K562 (cell line): ENCODE measurements around the gene BEX3. TPM values are rescaled to one million over a fixed set of nuclear protein-coding genes. Genes with fewer than 3 reads are reported as not detected.
A peak's percentile ranks its signal among the peaks of the same experiment; 100 is the strongest.

Source experiments
- ATAC-seq: fragments of 200-7000 bp; cut with Tn5 transposase; 3 replicates; pipeline ENCODE4 v1.9.1; 2020; ENCODE audit warnings: moderate library complexity
- BruUV-seq: library from RNA; stranded (reverse); fragments of 400-500 nt; replicated peaks from 2 replicates; lab custom pipeline; 2021; lab: Mats Ljungman, UMichigan
- CTCF ChIA-PET: fragments of 300-600 bp; formaldehyde crosslinking; extraction: SDS; loops from one replicate; lab custom pipeline; 2021; ENCODE audit warnings: low intra/inter-chr PET ratio; lab: Yijun Ruan, JAX
- POLR2A ChIA-PET: fragments of 300-600, 350-650 bp; sonication (Branson Sonifier 250); formaldehyde crosslinking; extraction: SDS; loops from one replicate; lab custom pipeline; 2021; ENCODE audit warnings: antibody characterized with exemption, inconsistent platforms; lab: Yijun Ruan, JAX
- DNase-seq, 4 experiments: peaks; one replicate each; pipeline versions ENCODE4 v3.0.0 to v3.0.0-alpha.2; 2011 to 2018; ENCODE audit warnings: low spot score in 3 of 4, mixed read lengths in 3 of 4; ENCODE audit errors: extremely low read depth in 1 of 4
- FAIRE-seq: peaks from 2 replicates; lab custom pipeline; 2011; peaks lifted over from hg19 to GRCh38; lab: Jason Lieb, UNC
- H2AFZ ChIP-seq: 2 replicates; pipeline ENCODE4 v1.6.0; 2011; ENCODE audit warnings: low read depth, low read length, control low read depth, inconsistent platforms
- H3K27ac ChIP-seq: fragments of 200-600 bp; 3 replicates; pipeline ENCODE4 v1.8.0; 2011; ENCODE audit warnings: low read depth, mild to moderate bottlenecking, control low read depth, inconsistent platforms, low read length, moderate library complexity, mixed read lengths; ENCODE audit errors: extremely low read depth
- H3K27me3 ChIP-seq, 2 experiments: fragments of 300-600 bp in 1 of 2; 2 replicates in 1 of 2; 3 replicates in 1 of 2; pipeline versions ENCODE4 v1.6.0 to v1.8.0; 2011; ENCODE audit warnings: inconsistent platforms in 2 of 2, low read length in 2 of 2, mild to moderate bottlenecking in 1 of 2, mixed read lengths in 1 of 2, moderate library complexity in 1 of 2; ENCODE audit not compliant: control insufficient read depth in 2 of 2, insufficient read depth in 2 of 2
- H3K36me3 ChIP-seq: fragments of 300-600 bp; 3 replicates; pipeline ENCODE4 v1.8.0; 2011; ENCODE audit warnings: mild to moderate bottlenecking, low read length, inconsistent platforms; ENCODE audit not compliant: control insufficient read depth, insufficient read depth
- H3K4me1 ChIP-seq, 2 experiments: fragments of 200-600 bp in 1 of 2; replicated peaks in 1 of 2; 2 replicates in 1 of 2; 3 replicates in 1 of 2; pipeline versions ENCODE4 v1.5.1 to v1.8.0; 2011; ENCODE audit warnings: inconsistent platforms in 2 of 2, low read length in 2 of 2, mild to moderate bottlenecking in 1 of 2, mixed read lengths in 1 of 2, moderate library complexity in 1 of 2; ENCODE audit not compliant: control insufficient read depth in 2 of 2, insufficient read depth in 2 of 2
- H3K4me2 ChIP-seq: 2 replicates; pipeline ENCODE4 v1.6.1; 2011; ENCODE audit warnings: low read length, control low read depth, inconsistent platforms, mixed read lengths; ENCODE audit not compliant: insufficient read depth
- H3K4me3 ChIP-seq: fragments of 200-600 bp; sonication (generic), shearing (Covaris generic); 2 replicates; pipeline ENCODE4 v1.5.1; 2016; ENCODE audit warnings: control low read depth, inconsistent platforms
- H3K79me2 ChIP-seq: fragments of 200-600 bp; 3 replicates; pipeline ENCODE4 v1.8.0; 2011; ENCODE audit warnings: low read length, inconsistent platforms; ENCODE audit not compliant: control insufficient read depth, insufficient read depth
- H3K9ac ChIP-seq, 2 experiments: 2 replicates each; pipeline versions ENCODE4 v1.6.0 to v1.6.1; 2011; ENCODE audit warnings: low read depth in 2 of 2, low read length in 2 of 2, control low read depth in 1 of 2, inconsistent platforms in 1 of 2, mild to moderate bottlenecking in 1 of 2, mixed read lengths in 1 of 2; ENCODE audit not compliant: insufficient read depth in 1 of 2
- H3K9me1 ChIP-seq: one replicate; pipeline ENCODE4 v1.6.0; 2011; ENCODE audit warnings: inconsistent platforms, mild to moderate bottlenecking, low read length, moderate library complexity; ENCODE audit not compliant: control insufficient read depth, insufficient read depth
- H3K9me3 ChIP-seq: replicated peaks from 2 replicates; pipeline ENCODE4 v1.5.1; 2011; ENCODE audit warnings: low read depth, low read length, inconsistent platforms; ENCODE audit not compliant: control insufficient read depth, insufficient read depth
- H4K20me1 ChIP-seq: replicated peaks from 2 replicates; pipeline ENCODE4 v1.6.1; 2011; ENCODE audit warnings: low read length, inconsistent platforms, mixed read lengths; ENCODE audit not compliant: control insufficient read depth, insufficient read depth
- DMBX1 ChIP-seq: fragments of 250-450 bp; sonication (Bioruptor Pico); IDR thresholded peaks from 2 replicates; pipeline ENCODE4 v1.8.0; 2022; ENCODE audit warnings: inconsistent platforms, mild to moderate bottlenecking, moderate library complexity, borderline replicate concordance
- ELF2 ChIP-seq: fragments of 250-450 bp; sonication (Bioruptor Pico); IDR thresholded peaks from 2 replicates; pipeline ENCODE4 v1.5.0; 2021; ENCODE audit warnings: mild to moderate bottlenecking
- MEIS2 ChIP-seq: fragments of 450-650 bp; IDR thresholded peaks from 2 replicates; pipeline ENCODE4 v1.6.1; 2014; ENCODE audit warnings: mild to moderate bottlenecking; ENCODE audit not compliant: partially characterized antibody
- MXI1 ChIP-seq: IDR thresholded peaks from 2 replicates; pipeline ENCODE4 v1.6.1; 2011; ENCODE audit warnings: low read depth, mild to moderate bottlenecking, improper control_type of control experiment, low read length
- PURB ChIP-seq: sonication (generic); formaldehyde crosslinking; IDR thresholded peaks from 2 replicates; pipeline ENCODE4 v1.9.0; 2021; ENCODE audit warnings: low read depth, mild to moderate bottlenecking, missing genetic modification reagents
- SMAD4 ChIP-seq: fragments of 250-450 bp; sonication (Bioruptor Pico); conservative IDR thresholded peaks from 2 replicates; pipeline ENCODE4 v1.8.0; 2021; ENCODE audit warnings: inconsistent platforms, mild to moderate bottlenecking, moderate library complexity
- SOX6 ChIP-seq: fragments of 450-650 bp; IDR thresholded peaks from 2 replicates; pipeline ENCODE4 v1.6.1; 2014; ENCODE audit warnings: mild to moderate bottlenecking
- ZEB2 ChIP-seq: fragments of 450-650 bp; IDR thresholded peaks from 2 replicates; pipeline ENCODE4 v1.6.1; 2016
- ZNF384 ChIP-seq: IDR thresholded peaks from 2 replicates; pipeline ENCODE4 v1.6.1; 2012; ENCODE audit warnings: low read depth, low read length, improper control_type of control experiment
- ZNF584 ChIP-seq: fragments of 200-800 bp; sonication (Bioruptor generic); IDR thresholded peaks from 2 replicates; pipeline ENCODE4 v1.6.1; 2016; ENCODE audit warnings: low read depth, mild to moderate bottlenecking, missing genetic modification characterization, missing compliant biosample characterization
- WGBS: fragments of 100-300 bp; shearing (Covaris generic); methylation state at CpG from one replicate; pipeline ENCODE4 v1.1.6; 2016; ENCODE audit warnings: low coverage, mixed read lengths; ENCODE audit not compliant: insufficient coverage; ENCODE audit errors: missing lambda C conversion rate; 5-methylcytosine and 5-hydroxymethylcytosine counted together
- in situ Hi-C: fragments of 300-500 bp; cut with MboI; formaldehyde crosslinking; loops from 4 replicates; pipeline ENCODE4 v1.15.0; 2018; ENCODE audit warnings: inconsistent platforms, mixed read lengths
- intact Hi-C: fragments of 100-400 bp; cut with micrococcal nuclease; formaldehyde crosslinking; loops from 2 replicates; pipeline ENCODE4 v1.14.2; 2022
- polyA plus RNA-seq, 8 experiments: library from polyadenylated mRNA; depleted of rRNA in 4 of 8; stranded (reverse) in 5 of 8; unstranded in 3 of 8; fragments of >200 nt; fragmentation: Nextera tagmentation in 2 of 8; fragmentation: Illumina TruSeq in 1 of 8; extraction: Ambion mirVana in 2 of 8; extraction: Trizol in 1 of 8; gene quantifications; 2 replicates each; pipeline versions ENCODE4 v1.2.1 to v1.2.3, GENCODE V29; 2011 to 2014; ENCODE audit warnings: inconsistent platforms in 1 of 8, missing spikeins in 1 of 8
- total RNA-seq, 7 experiments: library from RNA; depleted of rRNA in 6 of 7; stranded (reverse); fragments of >200 nt in 6 of 7; fragmentation: Illumina TruSeq in 2 of 7; extraction: Trizol in 2 of 7; gene quantifications; 2 replicates each; pipeline versions ENCODE4 v1.2.1 to v1.2.3, GENCODE V29; 2011 to 2021; ENCODE audit warnings: low replicate concordance in 1 of 7
- TF ChIP-seq, protein P1 (sequence below), 2 experiments: fragments of 450-650 bp in 1 of 2; IDR thresholded peaks; 2 replicates each; pipeline ENCODE4 v1.6.1; 2011 to 2017; ENCODE audit warnings: low read depth in 2 of 2, antibody characterized with exemption in 1 of 2, borderline replicate concordance in 1 of 2, low read length in 1 of 2, mild to moderate bottlenecking in 1 of 2, mixed read lengths in 1 of 2; ENCODE audit not compliant: control insufficient read depth in 1 of 2
- TF ChIP-seq, protein P2 (sequence below): fragments of 450-650 bp; IDR thresholded peaks from 2 replicates; pipeline ENCODE4 v1.6.1; 2016

Gene BEX3
- total and polyA plus RNA-seq, 9 of the 15 experiments (the other 6 are each of a cell fraction or from before 2014, with no cell fraction given), result 0.21 to 0.47 TPM; not detected in 7

DNA sequence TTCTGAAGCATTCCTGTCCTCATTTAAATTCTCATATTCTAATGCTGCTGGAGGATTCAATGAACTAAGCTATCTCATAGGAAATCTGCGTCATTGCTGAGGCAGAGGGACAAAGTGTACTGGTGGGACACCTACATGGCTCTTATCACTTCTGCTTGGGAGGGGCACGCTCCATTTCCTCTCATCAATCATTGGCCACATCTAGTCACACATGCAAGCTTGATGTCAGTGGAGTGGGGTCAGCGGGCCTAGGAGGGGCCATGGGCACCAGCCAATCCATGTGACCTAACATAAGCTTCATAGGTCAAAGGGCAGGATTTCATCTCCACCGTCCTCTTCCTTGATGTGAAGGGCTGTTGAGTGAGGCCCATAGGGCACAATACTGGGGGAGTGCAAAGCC is 21.4 kb downstream of the BEX3 start:
- TF ChIP-seq MEIS2, result peak; percentile 39
- TF ChIP-seq ZNF384, result no peak
- peak; percentile 47; the same call in 1 of the 2 replicates for TF ChIP-seq DMBX1 (CRISPR knock-in tag)
- TF ChIP-seq, protein P1, sequence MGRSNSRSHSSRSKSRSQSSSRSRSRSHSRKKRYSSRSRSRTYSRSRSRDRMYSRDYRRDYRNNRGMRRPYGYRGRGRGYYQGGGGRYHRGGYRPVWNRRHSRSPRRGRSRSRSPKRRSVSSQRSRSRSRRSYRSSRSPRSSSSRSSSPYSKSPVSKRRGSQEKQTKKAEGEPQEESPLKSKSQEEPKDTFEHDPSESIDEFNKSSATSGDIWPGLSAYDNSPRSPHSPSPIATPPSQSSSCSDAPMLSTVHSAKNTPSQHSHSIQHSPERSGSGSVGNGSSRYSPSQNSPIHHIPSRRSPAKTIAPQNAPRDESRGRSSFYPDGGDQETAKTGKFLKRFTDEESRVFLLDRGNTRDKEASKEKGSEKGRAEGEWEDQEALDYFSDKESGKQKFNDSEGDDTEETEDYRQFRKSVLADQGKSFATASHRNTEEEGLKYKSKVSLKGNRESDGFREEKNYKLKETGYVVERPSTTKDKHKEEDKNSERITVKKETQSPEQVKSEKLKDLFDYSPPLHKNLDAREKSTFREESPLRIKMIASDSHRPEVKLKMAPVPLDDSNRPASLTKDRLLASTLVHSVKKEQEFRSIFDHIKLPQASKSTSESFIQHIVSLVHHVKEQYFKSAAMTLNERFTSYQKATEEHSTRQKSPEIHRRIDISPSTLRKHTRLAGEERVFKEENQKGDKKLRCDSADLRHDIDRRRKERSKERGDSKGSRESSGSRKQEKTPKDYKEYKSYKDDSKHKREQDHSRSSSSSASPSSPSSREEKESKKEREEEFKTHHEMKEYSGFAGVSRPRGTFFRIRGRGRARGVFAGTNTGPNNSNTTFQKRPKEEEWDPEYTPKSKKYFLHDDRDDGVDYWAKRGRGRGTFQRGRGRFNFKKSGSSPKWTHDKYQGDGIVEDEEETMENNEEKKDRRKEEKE (IDR thresholded peaks at IDR 0.05; ENCODE audit: borderline replicate concordance in 1 of 2, control insufficient read depth in 1 of 2, low read depth in 2 of 2, low read length in 1 of 2), result no peak
- no peak for TF ChIP-seq MXI1
- TF ChIP-seq PURB, result no peak
- no peak for TF ChIP-seq SOX6
- TF ChIP-seq ZEB2, result no peak
- no peak for TF ChIP-seq SMAD4
- TF ChIP-seq, protein P2, sequence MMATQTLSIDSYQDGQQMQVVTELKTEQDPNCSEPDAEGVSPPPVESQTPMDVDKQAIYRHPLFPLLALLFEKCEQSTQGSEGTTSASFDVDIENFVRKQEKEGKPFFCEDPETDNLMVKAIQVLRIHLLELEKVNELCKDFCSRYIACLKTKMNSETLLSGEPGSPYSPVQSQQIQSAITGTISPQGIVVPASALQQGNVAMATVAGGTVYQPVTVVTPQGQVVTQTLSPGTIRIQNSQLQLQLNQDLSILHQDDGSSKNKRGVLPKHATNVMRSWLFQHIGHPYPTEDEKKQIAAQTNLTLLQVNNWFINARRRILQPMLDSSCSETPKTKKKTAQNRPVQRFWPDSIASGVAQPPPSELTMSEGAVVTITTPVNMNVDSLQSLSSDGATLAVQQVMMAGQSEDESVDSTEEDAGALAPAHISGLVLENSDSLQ, result peak; percentile 15; the same call in 1 of the 2 replicates
- no peak for TF ChIP-seq ELF2 (CRISPR knock-in tag)
- peak; percentile 69; the same call in 1 of the 2 replicates for TF ChIP-seq ZNF584 (CRISPR knock-in tag)
- TF ChIP-seq, all 486 proteins: peak for 4
- no peak for FAIRE-seq
- ATAC-seq, result peak; percentile 45; the same call in 1 of the 3 replicates
- no peak overlapping the region for H3K9ac ChIP-seq
- POLR2A ChIA-PET, result interaction anchor here (0.6 kb wide), 2 partner anchors 75 to 295 kb away, joined by 3 to 4 read pairs; no protein-coding TSS in a partner anchor
- H3K4me2 ChIP-seq, result no peak overlapping the region
- CTCF ChIA-PET, result no interaction called here
- no peaks in the 10 kb centered on the region for H3K9me1 ChIP-seq
- H3K27me3 ChIP-seq, result no peaks in the 10 kb centered on the region
- 15% methylated on average over 4 of the region's 4 CpGs for WGBS
- H3K27ac ChIP-seq, result peak overlapping the region; percentile 74; the same call in 1 of the 3 replicates
- in situ Hi-C loops (no loop called here), intact Hi-C loops (no loop called here)
- no peak for DNase-seq
- BruUV-seq, result no TSS peak
- no peaks in the 10 kb centered on the region for H4K20me1 ChIP-seq
- no peaks in the 10 kb centered on the region for H3K36me3 ChIP-seq
- H3K9me3 ChIP-seq, result no peaks in the 10 kb centered on the region
- no peak overlapping the region for H3K4me3 ChIP-seq
- H3K79me2 ChIP-seq, result no peaks in the 10 kb centered on the region
- H3K4me1 ChIP-seq, result peaks cover 0 to 11% of the 10 kb centered on the region in 2 experiments; a peak in 3 of 5 replicates
- peak overlapping the region; percentile 2; the same call in 1 of the 2 replicates for H2AFZ ChIP-seq
